CD8-positive, alpha-beta memory T cell (primary cell): ENCODE data around the gene DNAJB1. TPM values are rescaled to one million over a fixed set of nuclear protein-coding genes. Genes with fewer than 3 reads are reported as not detected.

Source experiments
- CTCF ChIA-PET: fragments of 350-600 bp; sonication (Branson Sonifier 250); formaldehyde crosslinking; loops from one replicate; lab custom pipeline; 2021; ENCODE audit warnings: antibody characterized with exemption; lab: Charles Lee
- POLR2A ChIA-PET: fragments of 350-600 bp; sonication (Branson Sonifier 250); formaldehyde crosslinking; loops from one replicate; lab custom pipeline; 2021; ENCODE audit warnings: antibody characterized with exemption; lab: Charles Lee
- DNase-seq, 5 donors: peaks; one replicate each; pipeline versions ENCODE4 v3.0.0 to v3.0.0-alpha.2; 2020 to 2022; ENCODE audit warnings: mixed read lengths in 1 of 5
- H3K27ac ChIP-seq: one replicate; pipeline ENCODE4 v1.7.0; 2013; ENCODE audit warnings: low read depth, mild to moderate bottlenecking, low read length, moderate library complexity
- H3K27me3 ChIP-seq: 2 replicates; pipeline ENCODE4 v1.7.0; 2013; ENCODE audit warnings: low read length, mild to moderate bottlenecking; ENCODE audit not compliant: insufficient read depth, poor library complexity, severe bottlenecking
- H3K36me3 ChIP-seq: 2 replicates; pipeline ENCODE4 v1.7.0; 2013; ENCODE audit warnings: mild to moderate bottlenecking, low read length, moderate library complexity; ENCODE audit not compliant: insufficient read depth
- H3K4me1 ChIP-seq: 2 replicates; pipeline ENCODE4 v1.7.0; 2013; ENCODE audit warnings: mild to moderate bottlenecking, low read length, moderate library complexity; ENCODE audit not compliant: insufficient read depth
- H3K4me3 ChIP-seq: 2 replicates; pipeline ENCODE4 v1.7.0; 2013; ENCODE audit warnings: mild to moderate bottlenecking, low read length
- H3K9me3 ChIP-seq: 2 replicates; pipeline ENCODE4 v1.7.0; 2013; ENCODE audit warnings: mild to moderate bottlenecking, low read length
- H3K27ac Mint-ChIP-seq, 8 donors: one replicate each; pipeline ENCODE4 v1.8.0; 2020 to 2021; ENCODE audit warnings: mixed read lengths in 8 of 8, mild to moderate bottlenecking in 6 of 8, inconsistent platforms in 3 of 8, moderate library complexity in 3 of 8
- H3K27me3 Mint-ChIP-seq, 2 donors: one replicate each; pipeline ENCODE4 v1.8.0; 2020 to 2021; ENCODE audit warnings: mixed read lengths in 2 of 2, mild to moderate bottlenecking in 1 of 2, moderate library complexity in 1 of 2
- H3K36me3 Mint-ChIP-seq, 3 donors: one replicate each; pipeline ENCODE4 v1.8.0; 2020 to 2021; ENCODE audit warnings: mixed read lengths in 3 of 3, inconsistent platforms in 1 of 3, mild to moderate bottlenecking in 1 of 3
- H3K4me1 Mint-ChIP-seq, 3 donors: one replicate each; pipeline ENCODE4 v1.8.0; 2020 to 2021; ENCODE audit warnings: mixed read lengths in 3 of 3, inconsistent platforms in 1 of 3, mild to moderate bottlenecking in 1 of 3
- H3K4me3 Mint-ChIP-seq, 7 donors: one replicate each; pipeline ENCODE4 v1.8.0; 2020 to 2021; ENCODE audit warnings: mixed read lengths in 7 of 7, mild to moderate bottlenecking in 6 of 7, moderate library complexity in 4 of 7, inconsistent platforms in 2 of 7
- H3K9me3 Mint-ChIP-seq, 5 donors: one replicate each; pipeline ENCODE4 v1.8.0; 2020 to 2022; ENCODE audit warnings: mixed read lengths in 5 of 5, mild to moderate bottlenecking in 3 of 5, moderate library complexity in 2 of 5, inconsistent platforms in 1 of 5
- polyA plus RNA-seq: library from polyadenylated mRNA; unstranded; fragments of 300-500 nt; fragmentation: Illumina TruSeq; gene quantifications from one replicate; pipeline ENCODE4 v1.2.3, GENCODE V29; 2021
- total RNA-seq, 2 experiments: library from RNA; stranded (reverse); gene quantifications; one replicate each; pipeline ENCODE4 v1.2.3, GENCODE V29; 2021

DNAJB1 gene
- total and polyA plus RNA-seq, 3 experiments from 2014 or later, result 98.6 to 385 (median 103) TPM

DNA sequence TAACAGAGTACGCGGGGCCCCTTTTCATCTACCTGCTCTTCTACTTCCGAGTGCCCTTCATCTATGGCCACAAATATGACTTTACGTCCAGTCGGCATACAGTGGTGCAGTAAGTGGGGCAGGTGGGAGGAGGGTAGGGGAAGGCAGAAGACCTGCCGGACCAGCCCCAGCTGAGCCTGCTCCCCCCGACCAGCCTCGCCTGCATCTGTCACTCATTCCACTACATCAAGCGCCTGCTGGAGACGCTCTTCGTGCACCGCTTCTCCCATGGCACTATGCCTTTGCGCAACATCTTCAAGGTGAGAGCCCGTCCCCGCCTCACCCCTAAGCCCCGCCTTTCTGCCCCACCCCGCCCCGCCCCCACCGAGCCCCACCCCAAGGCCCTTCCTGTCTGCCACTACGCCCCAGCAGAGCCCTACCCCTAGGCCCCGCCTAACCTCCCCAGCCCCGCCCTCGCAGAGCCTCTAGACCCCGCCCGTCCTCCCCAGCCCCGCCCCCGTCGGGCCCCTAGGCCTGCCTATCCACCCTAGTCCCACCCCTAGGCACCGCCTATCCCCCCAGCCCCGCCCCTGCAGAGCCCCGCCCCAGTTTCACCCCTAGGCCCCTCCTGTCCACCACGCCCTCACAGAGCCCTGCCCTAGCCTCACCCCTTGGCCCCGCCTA is 45.9 kb upstream of the DNAJB1 start:
- H3K36me3 Mint-ChIP-seq, result peaks cover 0 to 49% (median 3%) of the 10 kb centered on the region in 3 donors
- ChIA-PET CTCF (interaction anchor here (0.8 to 3.8 kb wide), 3 partner anchors 7 to 48 kb away, joined by 3 to 20 read pairs (median 3); partner anchors contain the start of gene NDUFB7), POLR2A (no interaction called here)
- no peaks in the 10 kb centered on the region for H3K9me3 ChIP-seq
- no peak overlapping the region for H3K4me3 ChIP-seq
- no peaks in the 10 kb centered on the region for H3K27me3 Mint-ChIP-seq
- peak overlapping the region in 2 of 7 donors; percentile 62 to 70 for H3K4me3 Mint-ChIP-seq
- H3K27ac ChIP-seq, result no peak overlapping the region
- H3K4me1 ChIP-seq, result peaks cover 30% of the 10 kb centered on the region
- H3K27ac Mint-ChIP-seq, result peak overlapping the region in 5 of 8 donors; percentile 34 to 84 (median 79)
- DNase-seq, result peak in 4 of 5 donors; percentile 30 to 52 (median 40)
- peaks cover 26 to 60% (median 30%) of the 10 kb centered on the region in 3 donors for H3K4me1 Mint-ChIP-seq
- H3K9me3 Mint-ChIP-seq, result no peaks in the 10 kb centered on the region
- peaks cover 14% of the 10 kb centered on the region for H3K36me3 ChIP-seq
- H3K27me3 ChIP-seq, result no peaks in the 10 kb centered on the region

DNA sequence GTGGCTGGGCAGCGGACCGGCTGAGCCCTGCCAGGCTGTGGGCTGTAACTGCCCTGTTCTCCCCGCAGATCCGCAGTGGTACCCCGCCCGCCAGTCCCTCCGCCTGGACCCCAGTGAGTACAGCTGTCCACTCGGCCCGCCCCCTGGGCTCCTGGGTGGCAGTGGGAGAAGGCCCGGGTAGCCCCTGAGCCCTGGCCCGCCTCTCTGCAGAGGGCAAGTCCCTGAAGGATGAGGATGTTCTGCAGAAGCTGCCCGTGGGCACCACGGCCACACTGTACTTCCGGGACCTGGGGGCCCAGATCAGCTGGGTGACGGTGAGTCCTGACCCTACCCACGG is 45.4 kb upstream of the DNAJB1 start:
- DNase-seq, result no peak
- no peak overlapping the region for H3K27ac ChIP-seq

DNA sequence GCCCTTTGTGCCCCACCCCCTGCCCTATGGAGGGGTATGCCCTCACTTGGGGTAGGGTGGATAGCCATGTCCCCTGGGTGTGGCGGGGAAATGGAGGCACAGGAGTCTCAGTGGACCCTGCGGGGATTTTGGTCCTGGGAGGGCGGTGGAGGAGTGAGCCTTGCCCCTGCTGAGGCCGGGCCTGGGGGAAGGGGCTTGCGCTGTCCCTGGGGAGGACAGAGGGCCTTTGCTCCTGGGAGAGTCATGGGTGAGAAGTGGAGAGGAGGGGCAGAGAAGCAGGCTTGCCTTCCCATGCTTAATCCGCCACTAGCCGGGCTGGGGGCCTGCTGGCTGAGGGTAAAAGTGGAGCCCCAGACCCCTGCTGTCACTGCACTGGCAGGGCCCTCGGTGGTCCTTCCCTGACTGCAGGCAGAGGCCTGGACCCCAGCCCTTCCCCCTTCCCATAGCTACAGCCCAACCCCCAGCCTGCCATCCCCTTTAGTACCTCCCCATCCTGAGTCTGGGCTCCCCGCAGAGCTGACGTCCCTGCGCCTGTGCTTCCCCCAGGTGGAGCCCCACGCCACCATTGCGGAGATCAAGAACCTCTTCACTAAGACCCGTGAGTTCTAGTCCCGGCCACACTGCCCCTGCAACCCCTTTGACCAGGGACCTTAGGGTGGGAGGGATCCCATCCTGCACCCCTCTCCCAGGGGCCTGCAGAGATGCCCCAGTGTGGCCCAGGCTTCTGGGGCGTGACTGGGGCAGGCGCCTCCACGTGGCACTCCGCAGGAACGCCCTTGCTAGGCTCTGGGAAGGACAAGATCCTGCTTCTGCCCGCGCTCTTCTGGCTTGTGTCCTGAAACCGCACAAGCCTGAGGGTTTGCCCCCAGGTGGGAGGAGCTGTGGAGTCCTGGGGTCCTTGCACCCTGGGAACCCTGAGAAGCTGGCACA is 44.7 kb upstream of the DNAJB1 start:
- Histone ChIP-seq H3K27ac (no peak overlapping the region), H3K4me3 (no peak overlapping the region), H3K9me3 (no peaks in the 10 kb centered on the region), H3K36me3 (peaks cover 14% of the 10 kb centered on the region), H3K27me3 (no peaks in the 10 kb centered on the region), H3K4me1 (peaks cover 36% of the 10 kb centered on the region)
- Mint-ChIP-seq H3K4me3 (peak overlapping the region in 1 of 7 donors; percentile 59), H3K36me3 (peaks cover 0 to 47% (median 3%) of the 10 kb centered on the region in 3 donors), H3K9me3 (no peaks in the 10 kb centered on the region), H3K4me1 (peaks cover 24 to 60% (median 25%) of the 10 kb centered on the region in 3 donors), H3K27me3 (no peaks in the 10 kb centered on the region), H3K27ac (peak overlapping the region in 3 of 8 donors; percentile 30 to 94 (median 81))
- ChIA-PET CTCF (interaction anchor here (0.8 to 3.8 kb wide), 3 partner anchors 10 to 58 kb away, joined by 3 to 20 read pairs (median 5); partner anchors contain the start of gene NDUFB7), POLR2A (no interaction called here)
- DNase-seq, result no peak

More for the DNA sequence above, 45.4 kb upstream of the DNAJB1 start:
- Histone ChIP-seq H3K36me3 (peaks cover 14% of the 10 kb centered on the region), H3K4me3 (no peak overlapping the region), H3K9me3 (no peaks in the 10 kb centered on the region), H3K4me1 (peaks cover 35% of the 10 kb centered on the region), H3K27me3 (no peaks in the 10 kb centered on the region)
- Mint-ChIP-seq H3K36me3 (peaks cover 0 to 48% (median 3%) of the 10 kb centered on the region in 3 donors), H3K9me3 (no peaks in the 10 kb centered on the region), H3K4me3 (peak overlapping the region in 1 of 7 donors; percentile 70), H3K27ac (peak overlapping the region in 2 of 8 donors; percentile 76 to 81), H3K27me3 (no peaks in the 10 kb centered on the region), H3K4me1 (peaks cover 24 to 59% (median 29%) of the 10 kb centered on the region in 3 donors)
- ChIA-PET CTCF (interaction anchor here (0.8 to 3.8 kb wide), 2 partner anchors 9 to 48 kb away, joined by 3 to 20 read pairs; partner anchors contain the start of gene NDUFB7), POLR2A (no interaction called here)

DNA sequence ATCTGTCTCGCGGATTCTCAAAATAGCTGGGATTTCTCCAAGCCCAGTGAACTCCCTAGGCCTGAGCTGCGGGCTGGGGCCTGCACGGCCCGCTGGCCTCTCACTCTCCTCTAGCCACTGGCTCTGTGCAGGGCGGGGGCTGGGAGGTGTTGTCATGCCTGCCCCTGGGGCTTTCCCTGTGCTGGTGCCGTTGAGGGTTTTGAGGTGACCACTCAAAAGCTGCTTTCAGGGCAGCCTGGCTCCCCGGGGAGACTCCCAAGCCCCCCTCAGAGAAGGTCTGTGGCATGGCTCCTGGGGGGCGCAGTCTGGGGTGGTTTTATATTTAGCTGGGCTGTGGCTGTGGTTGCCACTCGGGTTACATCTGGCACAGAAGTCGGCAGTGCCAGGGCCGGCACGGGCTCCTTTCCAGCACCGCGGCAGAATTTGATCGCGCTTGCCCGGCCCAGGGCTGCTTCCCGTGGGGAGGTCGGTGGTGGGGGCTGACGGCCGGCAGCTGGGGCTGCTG is 43.7 kb upstream of the DNAJB1 start:
- peaks cover 7% of the 10 kb centered on the region for H3K36me3 ChIP-seq
- peak in 2 of 5 donors; percentile 17 to 29 for DNase-seq
- ChIA-PET CTCF (interaction anchor here (1.3 to 3.8 kb wide), 2 partner anchors 11 to 57 kb away, joined by 5 to 20 read pairs; partner anchors contain the start of gene NDUFB7), POLR2A (no interaction called here)
- no peak overlapping the region for H3K4me3 ChIP-seq
- peaks cover 33% of the 10 kb centered on the region for H3K4me1 ChIP-seq
- no peak overlapping the region for H3K27ac ChIP-seq
- H3K27me3 Mint-ChIP-seq, result no peaks in the 10 kb centered on the region
- no peaks in the 10 kb centered on the region for H3K9me3 ChIP-seq
- no peaks in the 10 kb centered on the region for H3K9me3 Mint-ChIP-seq
- H3K27ac Mint-ChIP-seq, result peak overlapping the region in 6 of 8 donors; percentile 50 to 97 (median 75)
- peaks cover 15 to 51% (median 20%) of the 10 kb centered on the region in 3 donors for H3K4me1 Mint-ChIP-seq
- H3K36me3 Mint-ChIP-seq, result peaks cover 0 to 37% (median 3%) of the 10 kb centered on the region in 3 donors
- H3K4me3 Mint-ChIP-seq, result peak overlapping the region in 2 of 7 donors; percentile 38 to 83
- H3K27me3 ChIP-seq, result no peaks in the 10 kb centered on the region

DNA sequence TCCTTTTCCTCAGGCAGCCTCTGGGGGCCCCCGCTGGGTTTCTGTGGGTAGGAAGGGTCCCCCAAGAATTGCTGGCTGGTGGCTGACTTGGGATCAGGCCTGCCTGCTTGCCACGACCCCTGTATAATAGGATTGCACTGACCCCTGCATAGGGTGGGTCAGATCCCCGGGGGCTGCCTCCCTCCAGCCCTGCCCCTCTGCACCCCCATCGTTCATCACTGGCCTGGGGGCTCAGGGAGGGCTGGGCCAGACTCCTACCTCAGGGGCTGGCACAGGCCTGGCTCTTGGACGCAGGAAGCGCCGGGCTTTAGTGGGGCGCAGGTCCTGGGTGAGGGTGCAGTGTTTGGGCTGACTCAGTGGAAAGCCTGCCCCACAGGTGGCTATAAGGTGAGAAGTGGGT is 43.1 kb upstream of the DNAJB1 start:
- Mint-ChIP-seq H3K4me1 (peaks cover 17 to 52% (median 26%) of the 10 kb centered on the region in 3 donors), H3K27ac (peak overlapping the region in 5 of 8 donors; percentile 50 to 97 (median 77)), H3K4me3 (peak overlapping the region in 1 of 7 donors; percentile 83), H3K27me3 (no peaks in the 10 kb centered on the region), H3K9me3 (no peaks in the 10 kb centered on the region), H3K36me3 (peaks cover 0 to 37% (median 3%) of the 10 kb centered on the region in 3 donors)
- peaks cover 38% of the 10 kb centered on the region for H3K4me1 ChIP-seq
- H3K27me3 ChIP-seq, result no peaks in the 10 kb centered on the region
- no peak overlapping the region for H3K4me3 ChIP-seq
- ChIA-PET POLR2A (no interaction called here), CTCF (interaction anchor here (1.3 to 3.8 kb wide), 2 partner anchors 12 to 57 kb away, joined by 5 to 20 read pairs; partner anchors contain the start of gene NDUFB7)
- H3K9me3 ChIP-seq, result no peaks in the 10 kb centered on the region
- H3K36me3 ChIP-seq, result peaks cover 7% of the 10 kb centered on the region
- H3K27ac ChIP-seq, result no peak overlapping the region
- no peak for DNase-seq

DNA sequence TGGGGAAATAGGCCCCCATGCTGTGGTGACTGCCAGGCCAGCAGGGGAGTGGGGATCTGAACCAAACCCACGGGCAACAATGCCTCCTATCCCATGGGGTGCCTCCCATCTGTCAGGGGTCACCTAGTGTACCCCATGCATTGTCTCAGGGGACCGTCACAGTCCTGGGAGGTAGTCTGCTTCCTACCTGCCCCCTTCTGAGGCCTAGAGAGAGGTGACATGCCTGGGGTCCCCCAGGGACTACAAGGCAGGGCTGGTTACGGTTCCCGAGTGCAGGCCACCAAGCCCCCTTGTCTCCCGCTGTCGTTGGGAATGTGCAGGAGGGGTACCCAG is 42.5 kb upstream of the DNAJB1 start:
- Mint-ChIP-seq H3K27me3 (no peaks in the 10 kb centered on the region), H3K9me3 (no peaks in the 10 kb centered on the region), H3K4me3 (no peak overlapping the region), H3K36me3 (peaks cover 0 to 33% (median 3%) of the 10 kb centered on the region in 3 donors), H3K27ac (peak overlapping the region in 4 of 8 donors; percentile 51 to 83 (median 64)), H3K4me1 (peaks cover 20 to 54% (median 31%) of the 10 kb centered on the region in 3 donors)
- Histone ChIP-seq H3K27me3 (no peaks in the 10 kb centered on the region), H3K4me1 (peaks cover 43% of the 10 kb centered on the region), H3K9me3 (no peaks in the 10 kb centered on the region), H3K36me3 (peaks cover 7% of the 10 kb centered on the region), H3K27ac (no peak overlapping the region), H3K4me3 (no peak overlapping the region)
- ChIA-PET POLR2A (interaction anchor here (1.2 kb wide), 1 partner anchor 44 kb away, joined by 5 read pairs; no protein-coding TSS in a partner anchor), CTCF (interaction anchor here (3.8 kb wide), 1 partner anchor 12 kb away, joined by 20 read pairs; the partner anchor contains the start of gene NDUFB7)
- DNase-seq, result no peak
